Measurements from ENCODE around the gene MBNL1.

MBNL1 gene

DNA sequence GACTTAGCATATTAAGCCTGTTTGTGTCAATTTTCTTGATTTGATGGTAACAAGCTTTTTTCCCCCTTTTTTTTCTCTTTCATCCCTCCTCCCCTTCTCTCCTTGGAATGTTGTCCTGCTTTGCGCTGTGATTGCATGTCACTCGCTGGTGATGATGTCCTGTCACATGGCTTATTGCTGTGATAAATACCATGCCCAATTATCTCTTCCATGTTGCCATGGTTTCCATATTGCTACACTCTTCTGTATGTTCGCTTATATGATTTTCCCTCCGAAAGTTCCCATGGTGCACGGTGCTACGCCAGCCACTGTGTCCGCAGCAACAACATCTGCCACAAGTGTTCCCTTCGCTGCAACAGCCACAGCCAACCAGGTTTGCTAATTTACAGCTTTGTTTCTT lies 187.3 kb downstream of the MBNL1 start (continued):
- TF ChIP-seq ZNF398 (tag by site-specific recombination; IDR thresholded peaks at IDR 0.05), result no peak
- no peak for TF ChIP-seq TSHZ1 (tag by site-specific recombination; IDR thresholded peaks at IDR 0.05; ENCODE audit: borderline replicate concordance)
- no peak for TF ChIP-seq ZBTB21 (tag by site-specific recombination; IDR thresholded peaks at IDR 0.05)
- TF ChIP-seq ZSCAN4 (tag by site-specific recombination; IDR thresholded peaks at IDR 0.05), result no peak
- TF ChIP-seq ZNF510 (tag by site-specific recombination; IDR thresholded peaks at IDR 0.05; ENCODE audit: insufficient replicate concordance), result no peak
- no peak for TF ChIP-seq BCL11B (tag by site-specific recombination; IDR thresholded peaks at IDR 0.05; ENCODE audit: low read depth)
- TF ChIP-seq, protein P1, sequence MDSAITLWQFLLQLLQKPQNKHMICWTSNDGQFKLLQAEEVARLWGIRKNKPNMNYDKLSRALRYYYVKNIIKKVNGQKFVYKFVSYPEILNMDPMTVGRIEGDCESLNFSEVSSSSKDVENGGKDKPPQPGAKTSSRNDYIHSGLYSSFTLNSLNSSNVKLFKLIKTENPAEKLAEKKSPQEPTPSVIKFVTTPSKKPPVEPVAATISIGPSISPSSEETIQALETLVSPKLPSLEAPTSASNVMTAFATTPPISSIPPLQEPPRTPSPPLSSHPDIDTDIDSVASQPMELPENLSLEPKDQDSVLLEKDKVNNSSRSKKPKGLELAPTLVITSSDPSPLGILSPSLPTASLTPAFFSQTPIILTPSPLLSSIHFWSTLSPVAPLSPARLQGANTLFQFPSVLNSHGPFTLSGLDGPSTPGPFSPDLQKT (IDR thresholded peaks at IDR 0.05; ENCODE audit: borderline replicate concordance, low read depth, low read length), result no peak

DNA sequence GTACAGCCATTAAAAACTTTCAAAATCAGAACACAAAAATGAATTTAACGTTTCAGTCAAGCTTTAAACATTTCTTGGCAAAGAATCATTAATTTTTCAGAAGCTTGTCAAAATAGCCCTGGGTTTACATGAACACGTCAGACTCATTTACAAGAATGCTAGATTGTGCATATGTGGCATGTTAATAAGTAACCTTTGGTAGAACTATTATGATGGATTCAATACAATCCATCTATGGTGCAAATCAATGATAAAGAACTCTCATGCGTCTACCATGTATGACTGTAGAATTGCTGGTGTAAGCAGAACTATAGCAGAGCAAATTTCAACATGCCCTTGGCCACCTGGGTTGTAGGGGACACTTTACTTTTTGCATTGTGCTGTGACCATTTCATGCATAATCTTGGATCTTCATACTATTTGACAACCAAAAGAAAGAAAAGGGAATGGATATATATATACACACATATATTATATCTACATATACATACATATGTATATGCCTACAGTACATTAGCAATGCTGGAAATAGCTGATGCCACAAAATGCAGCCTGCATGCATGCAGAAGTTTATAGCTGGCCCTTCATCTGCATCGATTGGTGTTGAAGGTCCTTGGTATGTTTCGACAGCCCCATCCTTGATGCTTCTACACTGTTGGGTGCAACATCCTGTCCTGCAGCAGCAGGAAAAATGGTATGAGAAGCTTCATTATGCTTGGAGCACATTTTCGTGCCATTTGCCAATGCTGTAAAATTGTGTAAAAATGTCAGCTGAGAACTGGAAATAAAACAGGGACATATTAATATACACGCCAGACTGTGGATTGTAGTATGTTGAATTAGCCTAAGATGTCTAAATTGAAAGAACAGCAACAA lies 189.0 kb downstream of the MBNL1 start:
- Histone ChIP-seq H3K4me1 (ENCODE audit: control insufficient read depth, insufficient read depth, low read length) (no peaks in the 10 kb centered on the region), H3K9me3 (ENCODE audit: control insufficient read depth, insufficient read depth, low read depth, low read length) (no peaks in the 10 kb centered on the region), H3K27ac (ENCODE audit: extremely low read depth, low read depth, low read length) (no peak overlapping the region), H3K4me3 (ENCODE audit: low read depth, low read length) (no peak overlapping the region), H3K36me3 (ENCODE audit: control insufficient read depth in 2 of 2, insufficient read depth in 1 of 2, low read length in 2 of 2) (peaks cover 0 to 23% of the 10 kb centered on the region in 2 experiments; a peak in 1 of 3 replicates)
- POLR2A ChIA-PET, result interaction anchor here (0.6 kb wide), 1 partner anchor 11 kb away, joined by 3 read pairs; no protein-coding TSS in a partner anchor
- TF ChIP-seq ZNF837 (tag by site-specific recombination; IDR thresholded peaks at IDR 0.05) (no peak), ZNF157 (tag by site-specific recombination; IDR thresholded peaks at IDR 0.05) (no peak), ZNF571 (tag by site-specific recombination; IDR thresholded peaks at IDR 0.05) (no peak), HOXC10 (CRISPR knock-in tag; IDR thresholded peaks at IDR 0.05) (no peak), ZBTB20 (tag by site-specific recombination; IDR thresholded peaks at IDR 0.05) (no peak), SP7 (tag by site-specific recombination; IDR thresholded peaks at IDR 0.05) (no peak), KLF10 (tag by site-specific recombination; IDR thresholded peaks at IDR 0.05) (no peak)
- CTCF ChIA-PET, result interaction anchor here (1.7 kb wide), 1 partner anchor 14 kb away, joined by 5 read pairs; no protein-coding TSS in a partner anchor

Data from HEK293 (cell line).